Mesothelial cell of epicardium (in vitro differentiated cells): ENCODE measurements around the gene CACNA2D1. TPM values are rescaled to one million over a fixed set of nuclear protein-coding genes. Genes with fewer than 3 reads are reported as not detected.

ENCODE experiments used
- DNase-seq, 2 experiments: peaks; one replicate each; pipeline ENCODE4 v3.0.0; 2021; ENCODE audit warnings: low spot score in 2 of 2; ENCODE audit not compliant: unreplicated experiment in 2 of 2
- H3K27ac Mint-ChIP-seq: 2 replicates; pipeline ENCODE4 v1.8.0; 2021; ENCODE audit warnings: mixed read lengths
- H3K27me3 Mint-ChIP-seq: 2 replicates; pipeline ENCODE4 v1.8.0; 2021; ENCODE audit warnings: low read depth, mixed read lengths
- H3K36me3 Mint-ChIP-seq: 2 replicates; pipeline ENCODE4 v1.8.0; 2021; ENCODE audit warnings: mixed read lengths
- H3K4me1 Mint-ChIP-seq: 2 replicates; pipeline ENCODE4 v1.8.0; 2021; ENCODE audit warnings: mixed read lengths
- H3K4me3 Mint-ChIP-seq: 2 replicates; pipeline ENCODE4 v1.8.0; 2021; ENCODE audit warnings: mild to moderate bottlenecking, moderate library complexity, mixed read lengths
- H3K9me3 Mint-ChIP-seq: 2 replicates; pipeline ENCODE4 v1.8.0; 2021; ENCODE audit warnings: mixed read lengths
- total RNA-seq: library from RNA; stranded (reverse); gene quantifications from 3 replicates; pipeline ENCODE4 v1.2.1, GENCODE V29; 2021
- TF ChIP-seq, protein P1 (sequence below): fragments of 200-600 bp; sonication (generic); IDR thresholded peaks from one replicate; pipeline ENCODE4 v1.5.0; 2021; ENCODE audit warnings: antibody characterized with exemption; ENCODE audit not compliant: unreplicated experiment

Gene CACNA2D1
- total RNA-seq, 1 donor from 2014 or later = 14.7 TPM

DNA sequence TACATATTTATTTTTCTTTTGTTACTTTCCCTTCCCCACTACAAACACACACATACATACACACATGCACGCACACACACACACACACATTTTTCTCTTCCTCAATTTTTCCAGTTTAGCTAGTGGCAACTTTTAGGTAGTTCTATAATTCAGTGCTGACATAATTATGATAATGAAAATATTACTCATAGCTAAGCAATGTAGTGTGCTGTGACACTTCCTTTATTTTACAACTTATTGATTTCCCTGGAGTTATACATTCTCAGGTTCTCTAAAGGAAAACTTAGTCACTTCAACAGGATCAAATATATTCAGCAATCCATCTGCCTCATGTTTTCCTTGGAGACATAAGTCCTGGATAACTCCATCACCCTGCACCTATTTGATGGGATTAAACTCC lies 151.6 kb downstream of the CACNA2D1 start:
- no peak for DNase-seq
- H3K36me3 Mint-ChIP-seq = peaks cover 5% of the 10 kb centered on the region
- H3K27me3 Mint-ChIP-seq = no peaks in the 10 kb centered on the region
- no peak overlapping the region for H3K4me3 Mint-ChIP-seq
- H3K9me3 Mint-ChIP-seq = peaks cover 16% of the 10 kb centered on the region
- H3K27ac Mint-ChIP-seq = no peak overlapping the region
- TF ChIP-seq, protein P1, sequence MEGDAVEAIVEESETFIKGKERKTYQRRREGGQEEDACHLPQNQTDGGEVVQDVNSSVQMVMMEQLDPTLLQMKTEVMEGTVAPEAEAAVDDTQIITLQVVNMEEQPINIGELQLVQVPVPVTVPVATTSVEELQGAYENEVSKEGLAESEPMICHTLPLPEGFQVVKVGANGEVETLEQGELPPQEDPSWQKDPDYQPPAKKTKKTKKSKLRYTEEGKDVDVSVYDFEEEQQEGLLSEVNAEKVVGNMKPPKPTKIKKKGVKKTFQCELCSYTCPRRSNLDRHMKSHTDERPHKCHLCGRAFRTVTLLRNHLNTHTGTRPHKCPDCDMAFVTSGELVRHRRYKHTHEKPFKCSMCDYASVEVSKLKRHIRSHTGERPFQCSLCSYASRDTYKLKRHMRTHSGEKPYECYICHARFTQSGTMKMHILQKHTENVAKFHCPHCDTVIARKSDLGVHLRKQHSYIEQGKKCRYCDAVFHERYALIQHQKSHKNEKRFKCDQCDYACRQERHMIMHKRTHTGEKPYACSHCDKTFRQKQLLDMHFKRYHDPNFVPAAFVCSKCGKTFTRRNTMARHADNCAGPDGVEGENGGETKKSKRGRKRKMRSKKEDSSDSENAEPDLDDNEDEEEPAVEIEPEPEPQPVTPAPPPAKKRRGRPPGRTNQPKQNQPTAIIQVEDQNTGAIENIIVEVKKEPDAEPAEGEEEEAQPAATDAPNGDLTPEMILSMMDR = no peak
- peaks cover 17% of the 10 kb centered on the region for H3K4me1 Mint-ChIP-seq

DNA sequence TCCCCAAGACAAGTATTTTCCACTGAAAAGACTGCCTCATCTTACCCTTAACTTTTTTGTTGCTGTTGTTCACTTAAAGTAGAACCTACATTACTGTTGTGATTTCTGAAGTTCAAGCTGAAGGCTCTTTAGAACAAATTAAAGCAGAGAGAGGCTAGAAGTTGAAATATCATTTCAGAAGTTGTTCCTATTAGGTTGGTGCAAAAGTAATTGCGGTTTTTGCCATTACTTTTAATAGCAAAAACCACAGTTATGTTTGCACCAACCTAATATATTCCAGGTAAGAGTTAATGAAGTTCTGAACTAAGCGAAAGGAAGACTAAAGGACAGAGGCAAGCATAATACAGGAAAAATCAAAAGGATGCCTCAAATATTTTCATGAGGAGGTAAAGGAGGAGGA lies 153.7 kb downstream of the CACNA2D1 start:
- H3K9me3 Mint-ChIP-seq = peaks cover 19% of the 10 kb centered on the region
- no peak overlapping the region for H3K4me3 Mint-ChIP-seq
- no peaks in the 10 kb centered on the region for H3K27me3 Mint-ChIP-seq
- no peak for DNase-seq
- H3K4me1 Mint-ChIP-seq = peaks cover 26% of the 10 kb centered on the region
- H3K36me3 Mint-ChIP-seq = peaks cover 5% of the 10 kb centered on the region
- TF ChIP-seq, protein P1 = no peak
- H3K27ac Mint-ChIP-seq = no peak overlapping the region

DNA sequence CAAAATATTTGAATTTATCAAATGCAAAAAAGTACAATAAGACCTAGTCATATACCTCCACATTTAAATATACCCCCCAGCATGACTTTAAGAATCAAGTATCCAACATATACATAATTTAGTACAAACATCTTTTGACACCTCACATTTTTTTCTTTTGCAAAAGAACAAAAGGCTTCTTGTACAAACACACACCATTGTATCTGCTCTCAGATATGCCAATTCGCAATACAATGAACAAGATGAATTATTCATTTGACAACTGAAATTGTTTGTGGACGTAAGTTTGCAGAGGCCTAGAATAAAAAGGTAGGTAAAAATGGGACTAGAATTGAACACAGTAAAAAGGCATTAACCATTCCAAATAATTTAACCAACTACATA lies 154.4 kb downstream of the CACNA2D1 start:
- Mint-ChIP-seq H3K27me3 (no peaks in the 10 kb centered on the region), H3K27ac (no peak overlapping the region), H3K36me3 (peaks cover 5% of the 10 kb centered on the region), H3K4me3 (no peak overlapping the region), H3K4me1 (peaks cover 26% of the 10 kb centered on the region), H3K9me3 (peaks cover 20% of the 10 kb centered on the region)
- DNase-seq = no peak
- TF ChIP-seq, protein P1 = no peak

DNA sequence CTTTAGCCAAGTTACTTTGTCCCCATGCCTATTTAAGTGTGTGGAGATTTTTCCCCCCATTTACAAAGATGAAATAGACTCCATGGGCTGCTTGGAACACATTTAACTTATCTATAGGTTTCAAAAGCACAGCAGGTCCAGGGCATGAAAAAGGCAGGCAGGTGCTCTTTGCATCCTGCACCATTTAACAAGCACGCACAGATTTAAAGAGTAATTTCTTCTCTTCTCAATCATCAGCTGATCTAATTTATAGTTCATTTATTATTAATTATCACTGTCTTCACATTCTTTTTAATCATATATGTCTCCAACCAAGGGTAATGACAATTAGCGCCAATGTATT lies 156.8 kb downstream of the CACNA2D1 start:
- Mint-ChIP-seq H3K27ac (no peak overlapping the region), H3K4me1 (peaks cover 26% of the 10 kb centered on the region)

DNA sequence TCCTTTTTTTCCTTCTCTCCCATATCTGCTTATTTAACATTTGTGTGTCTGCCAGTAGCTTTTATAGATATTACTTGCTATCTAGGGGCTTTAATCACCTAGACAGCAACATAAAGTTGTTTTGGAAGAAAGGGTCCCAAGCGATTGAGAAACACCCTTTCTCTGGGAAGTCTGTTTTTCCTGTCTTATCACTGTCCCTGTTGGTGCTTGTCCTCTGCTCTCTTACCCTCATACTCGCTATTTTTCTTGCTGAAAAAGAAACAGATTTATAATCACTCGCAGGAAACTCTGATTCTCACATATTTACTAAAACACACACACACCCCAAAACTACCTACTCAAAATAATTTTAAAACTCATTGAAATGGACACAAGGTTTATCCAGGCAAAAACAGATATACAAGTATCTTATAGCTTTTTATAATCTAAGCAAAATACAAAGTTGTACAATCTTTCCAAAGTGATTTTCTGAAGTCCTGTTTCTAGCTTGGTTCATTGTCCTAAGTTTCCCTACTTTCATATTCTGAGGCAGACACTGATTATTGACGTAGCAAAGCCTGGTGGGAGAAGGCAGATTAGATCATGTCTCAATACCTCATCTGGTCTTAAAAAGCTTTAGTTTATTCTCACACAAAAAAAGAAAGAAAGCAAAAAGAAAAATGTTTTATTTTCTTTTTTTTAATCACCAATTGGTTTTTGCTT lies 157.3 kb downstream of the CACNA2D1 start:
- DNase-seq = no peak
- Mint-ChIP-seq H3K4me1 (peaks cover 26% of the 10 kb centered on the region), H3K9me3 (peaks cover 4% of the 10 kb centered on the region), H3K27me3 (no peaks in the 10 kb centered on the region), H3K27ac (no peak overlapping the region), H3K4me3 (no peak overlapping the region), H3K36me3 (no peaks in the 10 kb centered on the region)
- TF ChIP-seq, protein P1 = no peak

More for the DNA sequence above, 156.8 kb downstream of the CACNA2D1 start:
- no peak for DNase-seq
- TF ChIP-seq, protein P1 = no peak
- Mint-ChIP-seq H3K4me3 (no peak overlapping the region), H3K9me3 (peaks cover 5% of the 10 kb centered on the region), H3K36me3 (peaks cover under 1% of the 10 kb centered on the region), H3K27me3 (no peaks in the 10 kb centered on the region)
